GM18868 (cell line): Measurements from ENCODE around the gene RBM38.

ENCODE experiments used
- ATAC-seq: cut with Tn5 transposase; IDR thresholded peaks from one replicate; pipeline ENCODE4 v1.9.1; 2021; ENCODE audit warnings: mild to moderate bottlenecking, moderate library complexity; ENCODE audit not compliant: unreplicated experiment

The RBM38 gene

GRCh38 chr20:57374931-57375651 is 16.1 kb upstream of the RBM38 start:
- ATAC-seq = no peak

- no peak for ATAC-seq
Measured at GRCh38 chr20:57375652-57376230, 15.5 kb upstream of the RBM38 start.

- no peak for ATAC-seq
Measured at GRCh38 chr20:57377350-57377749, 13.8 kb upstream of the RBM38 start.

- ATAC-seq = no peak
Measured at GRCh38 chr20:57378107-57378506, 13.1 kb upstream of the RBM38 start.

- no peak for ATAC-seq
Measured at GRCh38 chr20:57378646-57379262, 12.4 kb upstream of the RBM38 start.

- ATAC-seq = no peak
Measured at GRCh38 chr20:57379263-57379647, 11.9 kb upstream of the RBM38 start.

- ATAC-seq = no peak
Measured at GRCh38 chr20:57380081-57380750, 11.0 kb upstream of the RBM38 start.

- ATAC-seq = peak; percentile 57
Measured at GRCh38 chr20:57381596-57382503, 9.3 kb upstream of the RBM38 start.

- no peak for ATAC-seq
Measured at GRCh38 chr20:57382516-57382915, 8.7 kb upstream of the RBM38 start.

GRCh38 chr20:57383447-57384347 is 7.5 kb upstream of the RBM38 start:
- ATAC-seq = no peak

- ATAC-seq = no peak
Measured at GRCh38 chr20:57384486-57384885, 6.7 kb upstream of the RBM38 start.

GRCh38 chr20:57384953-57385761 is 6.0 kb upstream of the RBM38 start:
- ATAC-seq = no peak

GRCh38 chr20:57385940-57386339 is 5.3 kb upstream of the RBM38 start:
- no peak for ATAC-seq

- no peak for ATAC-seq
Measured at GRCh38 chr20:57386762-57387161, 4.4 kb upstream of the RBM38 start.

- no peak for ATAC-seq
Measured at GRCh38 chr20:57387463-57387862, 3.7 kb upstream of the RBM38 start.

- no peak for ATAC-seq
Measured at GRCh38 chr20:57387945-57388371, 3.2 kb upstream of the RBM38 start.

- peak; percentile 43 for ATAC-seq
Measured at GRCh38 chr20:57388953-57389694, 2.1 kb upstream of the RBM38 start.
